NCI-H510A treated with DMSO at 0.1 percent for 48 hours (cell line): ENCODE measurements around the gene RPL21.
A peak's percentile ranks its signal among the peaks of the same experiment; 100 is the strongest.
"Not testable (repeated sequence)": the region's sequence is repeated elsewhere in the genome, so short reads cannot be mapped to it uniquely, and the experiment has no call there.

Experiments used
- DNase-seq: peaks from one replicate; lab custom pipeline; 2025; lab: John Stamatoyannopoulos, UW

The RPL21 gene

GRCh38 chr13:27251166-27252091 lies at the start of gene RPL21:
RPL21 (plus strand) TSS chr13:27251558; CDS start chr13:27253777, 2,219 bp downstream.
- peak; percentile 96 for DNase-seq

- no peak for DNase-seq
Measured at GRCh38 chr13:27201661-27202060, 49.7 kb upstream of the RPL21 start.

DNA sequence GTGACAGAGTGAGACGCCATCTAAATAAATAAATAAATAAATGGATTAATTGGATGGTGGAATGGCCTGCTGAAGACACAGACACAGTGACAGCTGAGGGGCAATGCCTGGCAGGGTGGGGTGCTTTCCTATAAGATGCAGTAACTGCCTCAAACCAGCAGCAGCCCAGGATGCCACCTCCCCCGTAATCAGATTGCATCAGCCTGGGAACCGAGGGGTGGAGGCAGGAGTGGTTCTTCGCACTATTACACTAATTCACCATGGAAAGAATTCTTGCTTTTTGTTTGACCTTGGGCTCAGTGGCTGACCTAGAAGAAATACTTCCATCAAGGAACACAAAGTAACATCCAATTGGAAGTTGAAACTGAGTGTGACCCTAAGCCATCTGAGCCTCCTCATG lies 48.2 kb upstream of the RPL21 start:
- DNase-seq: no peak

DNA sequence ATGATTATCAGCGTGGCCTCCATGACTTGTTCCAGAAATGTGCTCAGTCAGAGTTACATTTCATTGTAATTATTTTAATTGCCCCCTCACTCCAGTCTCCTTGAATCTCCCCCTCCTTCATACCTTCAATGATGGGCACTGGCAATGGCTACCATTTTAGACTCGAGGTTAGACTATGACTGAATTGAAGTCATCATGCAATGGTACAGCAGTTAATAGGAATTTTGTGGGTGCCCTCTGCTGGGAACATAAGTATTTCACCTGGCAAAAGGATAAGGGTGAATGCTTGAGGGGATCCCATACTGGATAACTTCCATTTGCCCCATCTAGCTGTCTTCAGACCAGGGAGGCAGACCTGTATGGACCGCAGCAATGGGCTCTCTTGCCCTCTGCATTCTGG lies 47.5 kb upstream of the RPL21 start:
- no peak for DNase-seq

GRCh38 chr13:27208514-27208913 lies 42.8 kb upstream of the RPL21 start:
- DNase-seq: no peak

- no peak for DNase-seq
Measured at GRCh38 chr13:27211271-27211670, 40.1 kb upstream of the RPL21 start.

GRCh38 chr13:27211771-27212364 lies 39.5 kb upstream of the RPL21 start:
- no peak for DNase-seq

GRCh38 chr13:27213386-27213785 lies 38.0 kb upstream of the RPL21 start:
- not testable (repeated sequence) for DNase-seq

- not testable (repeated sequence) for DNase-seq
Measured at GRCh38 chr13:27217791-27218190, 33.6 kb upstream of the RPL21 start.

DNA sequence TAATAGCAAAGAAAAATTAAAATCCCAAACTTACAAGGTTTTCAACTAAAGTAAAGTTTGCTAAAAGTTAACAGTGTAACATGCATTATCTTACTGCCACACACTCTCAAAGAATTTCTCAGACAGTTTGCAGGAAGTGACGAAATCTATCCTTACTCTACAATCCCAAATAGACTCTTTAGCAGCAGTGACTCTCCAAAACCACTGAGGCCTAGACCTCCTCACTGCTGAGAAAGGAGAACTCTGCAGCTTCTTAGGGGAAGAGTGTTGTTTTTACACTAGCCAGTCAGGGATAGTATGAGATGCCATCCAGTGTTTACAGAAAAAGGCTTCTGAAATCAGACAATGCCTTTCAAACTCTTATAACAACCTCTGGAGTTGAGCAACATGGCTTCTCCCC lies 32.5 kb upstream of the RPL21 start:
- not testable (repeated sequence) for DNase-seq

- no peak for DNase-seq
Measured at GRCh38 chr13:27219611-27220010, 31.7 kb upstream of the RPL21 start.

GRCh38 chr13:27222100-27222499 lies 29.3 kb upstream of the RPL21 start:
- not testable (repeated sequence) for DNase-seq

DNA sequence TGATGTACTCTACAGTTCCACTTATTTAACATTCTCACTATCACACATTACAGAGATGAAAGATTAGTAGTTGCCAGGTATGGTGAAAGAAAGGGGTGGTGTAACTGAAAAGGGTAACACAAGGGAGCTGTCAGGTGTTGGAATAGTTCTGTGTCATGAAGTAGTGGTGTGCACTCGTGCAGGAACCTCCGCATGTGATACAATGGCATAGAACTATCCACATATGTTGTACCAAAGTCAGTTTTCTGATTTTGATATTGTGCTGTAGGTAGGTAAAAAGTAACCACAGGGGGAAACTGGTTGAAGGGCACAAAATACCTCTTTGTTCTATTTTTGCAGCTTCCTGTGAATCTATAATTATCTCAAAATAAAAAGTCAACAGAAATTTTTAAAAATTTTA lies 24.4 kb upstream of the RPL21 start:
- DNase-seq: no peak

DNA sequence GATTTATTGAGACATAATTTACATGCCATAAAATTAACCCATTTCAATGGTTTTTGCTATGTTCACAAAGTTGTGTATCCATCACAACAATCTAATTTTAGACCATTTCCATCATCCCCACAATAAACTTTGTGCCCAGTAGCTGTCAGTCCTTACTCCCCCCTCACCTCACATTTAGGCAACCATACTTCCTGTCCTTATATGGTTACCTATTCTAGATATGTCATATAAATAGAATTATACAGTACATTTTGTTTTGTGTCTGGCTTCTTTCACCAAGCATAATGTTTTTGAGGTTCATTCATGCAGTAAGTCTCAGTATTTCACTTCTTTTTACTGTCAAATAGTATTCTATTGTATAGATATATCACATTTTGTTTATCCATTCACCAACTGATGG lies 23.2 kb upstream of the RPL21 start:
- DNase-seq: no peak

GRCh38 chr13:27229642-27230041 lies 21.7 kb upstream of the RPL21 start:
- no peak for DNase-seq

GRCh38 chr13:27233964-27234363 lies 17.4 kb upstream of the RPL21 start:
- no peak for DNase-seq

DNA sequence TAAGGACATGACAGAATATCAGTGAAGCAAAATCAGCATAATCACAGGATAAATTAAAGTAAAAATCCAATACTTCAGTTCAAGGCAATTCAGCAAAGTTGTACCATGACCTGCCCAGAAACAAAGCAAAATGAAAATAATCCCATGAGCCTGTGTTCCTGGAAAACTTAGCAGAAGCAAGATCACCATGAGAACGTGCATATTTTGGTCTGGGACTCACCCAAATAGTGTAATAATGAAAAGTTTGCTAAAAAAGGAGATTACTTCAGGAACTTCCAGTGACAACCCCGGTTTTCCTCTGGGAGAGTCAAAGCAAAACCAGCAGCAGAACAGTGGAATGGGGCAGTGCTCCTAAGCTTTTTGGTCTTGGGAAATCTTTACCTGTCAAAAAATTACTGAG lies 14.9 kb upstream of the RPL21 start:
- DNase-seq: no peak

DNA sequence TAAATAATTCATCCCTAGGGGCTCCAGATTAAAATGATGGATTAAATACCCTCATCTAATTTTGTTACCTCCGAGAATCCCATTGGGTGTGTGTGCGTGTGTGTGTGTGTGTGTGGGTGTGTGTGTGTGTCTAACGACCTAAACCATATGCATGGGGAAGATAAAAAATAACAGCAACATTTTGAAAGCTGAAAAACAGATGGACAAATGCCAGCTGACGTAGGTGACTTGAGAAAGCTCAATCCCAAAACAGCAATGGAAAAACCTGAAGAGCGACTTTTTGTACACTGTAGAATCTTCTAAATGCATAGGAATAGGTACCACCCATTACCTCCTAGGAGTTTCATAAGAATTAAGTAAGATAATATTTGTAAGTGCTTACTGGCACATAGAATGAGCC lies 8.7 kb upstream of the RPL21 start:
- DNase-seq: no peak

GRCh38 chr13:27245610-27246009 lies 5.7 kb upstream of the RPL21 start:
- no peak for DNase-seq

DNA sequence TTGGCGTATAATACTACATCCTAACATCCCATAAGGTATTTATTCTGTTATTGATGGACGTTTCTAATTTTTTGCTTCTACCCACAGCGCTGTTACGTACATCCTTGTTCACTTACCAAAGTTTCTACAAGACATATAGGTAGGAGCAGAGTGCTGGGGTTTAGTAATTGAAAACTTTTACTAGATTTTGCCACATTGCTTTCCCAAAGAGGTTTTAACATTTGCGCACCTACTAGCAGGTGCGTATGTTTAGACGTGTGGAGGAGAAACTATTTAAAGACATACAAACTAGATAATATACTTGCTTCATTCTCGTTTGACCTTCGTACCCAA lies 559 bp upstream of the RPL21 start:
- DNase-seq: no peak

- DNase-seq: no peak
Measured at GRCh38 chr13:27252467-27252866, 1.1 kb downstream of the RPL21 start.

- no peak for DNase-seq
Measured at GRCh38 chr13:27257233-27257568, 5.8 kb downstream of the RPL21 start.

DNA sequence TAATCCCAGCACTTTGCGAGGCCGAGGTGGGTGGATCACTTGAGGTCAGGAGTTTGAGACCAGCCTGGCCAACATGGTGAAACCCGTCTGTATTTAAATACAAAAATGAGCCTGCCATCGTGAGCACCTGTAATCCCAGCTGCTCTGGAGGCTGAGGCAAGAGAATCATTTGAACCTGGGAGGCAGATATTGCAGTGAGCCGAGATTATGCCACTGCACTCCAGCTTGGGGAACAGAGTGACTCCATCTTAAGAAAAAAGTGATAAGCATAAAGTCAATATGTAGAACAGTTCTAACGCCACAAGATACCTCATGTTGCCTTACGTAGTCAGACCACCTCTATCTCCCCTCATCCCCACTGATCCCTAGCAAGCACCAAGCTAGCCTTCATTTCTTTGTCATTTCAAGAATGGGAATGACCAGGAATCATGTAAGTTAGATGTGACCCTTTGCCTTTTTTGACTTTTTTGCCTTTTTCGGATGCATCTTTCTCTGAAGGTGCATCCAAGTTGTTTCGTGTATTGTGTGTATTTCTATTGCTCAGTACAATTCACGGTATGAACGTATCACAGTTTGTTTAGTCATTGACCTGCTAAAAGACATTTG lies 6.4 kb downstream of the RPL21 start:
- DNase-seq: no peak
